Posterior vena cava (tissue), 2 donors: ENCODE measurements around the gene CACNA1C. TPM values are rescaled to one million over a fixed set of nuclear protein-coding genes. Genes with fewer than 3 reads are reported as not detected.
A peak's percentile ranks its signal among the peaks of the same experiment; 100 is the strongest.

Experiments
- DNase-seq: peaks from one replicate; pipeline ENCODE4 v3.0.0-alpha.2; 2020; ENCODE audit warnings: low spot score
- intact Hi-C, 2 donors: fragments of 100-400 bp; cut with DNase I; formaldehyde crosslinking; loops; one replicate each; pipeline versions ENCODE4 v1.14.1 to v1.14.2; 2022 to 2023
- total RNA-seq, 2 donors: library from RNA; stranded (reverse); fragmentation: NEBNext Ultra II Directional; extraction: Animal tissue kit (Norgen Biotek cat#: 25700); gene quantifications; one replicate each; pipeline ENCODE4 v1.2.1, GENCODE V29; 2021
- donor health status: DM: yes; HTN: yes; CAD: no.
- donor health status: DM: yes; HTN: yes; CAD: no.

The CACNA1C gene
- total RNA-seq, 2 donors from 2014 or later = 71.3 to 71.8 TPM

DNA sequence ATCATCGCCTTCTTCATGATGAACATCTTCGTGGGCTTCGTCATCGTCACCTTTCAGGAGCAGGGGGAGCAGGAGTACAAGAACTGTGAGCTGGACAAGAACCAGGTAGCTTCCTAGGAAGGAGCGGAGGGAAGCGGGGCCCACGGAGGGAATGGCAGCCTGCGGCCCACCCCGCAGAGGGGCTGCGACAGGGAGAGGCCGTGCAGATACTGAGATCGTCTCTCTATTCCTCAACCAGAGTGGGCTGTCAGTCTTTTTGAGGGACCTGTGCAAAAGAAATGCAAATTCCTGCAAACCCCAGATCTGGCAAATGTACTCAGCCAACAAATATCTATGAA lies 555.8 kb downstream of the CACNA1C start:
- intact Hi-C loops = no loop called here
- peak; percentile 75 for DNase-seq

DNA sequence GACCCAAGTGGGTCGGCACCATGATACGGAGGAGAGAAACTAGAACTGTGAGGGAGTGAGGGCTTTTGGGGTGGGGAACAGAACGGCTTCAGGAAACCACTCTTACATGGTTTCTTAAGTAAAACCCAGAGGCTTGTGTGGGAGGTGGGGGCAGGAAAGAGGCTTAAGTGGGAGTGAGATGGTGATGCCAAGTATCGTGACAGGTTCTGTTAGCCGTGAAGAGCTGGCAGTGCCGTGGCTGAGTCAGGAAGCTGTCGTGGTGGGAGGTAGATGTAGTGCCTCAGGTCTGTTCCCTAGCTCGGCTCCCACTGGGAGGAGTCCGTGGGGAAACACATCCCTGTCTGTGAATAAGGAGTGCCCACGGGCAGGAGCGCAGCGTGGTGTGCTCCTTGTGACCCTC lies 556.2 kb downstream of the CACNA1C start:
- no peak for DNase-seq

DNA sequence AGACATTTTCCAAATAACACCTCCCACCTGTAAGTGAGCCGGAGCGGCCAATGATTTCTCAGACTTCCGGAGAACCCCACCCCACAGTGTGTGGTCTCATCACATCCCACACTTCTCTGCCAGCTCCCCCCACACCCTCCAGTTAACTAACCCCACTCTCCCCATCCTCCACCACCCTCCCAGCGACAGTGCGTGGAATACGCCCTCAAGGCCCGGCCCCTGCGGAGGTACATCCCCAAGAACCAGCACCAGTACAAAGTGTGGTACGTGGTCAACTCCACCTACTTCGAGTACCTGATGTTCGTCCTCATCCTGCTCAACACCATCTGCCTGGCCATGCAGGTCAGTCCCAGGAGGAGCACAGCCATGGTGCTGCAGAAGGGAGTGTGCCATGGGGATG lies 557.6 kb downstream of the CACNA1C start:
- peak; percentile 70 for DNase-seq
- intact Hi-C loops = no loop called here

More for the DNA sequence above, 556.2 kb downstream of the CACNA1C start:
- intact Hi-C loops = no loop called here

DNA sequence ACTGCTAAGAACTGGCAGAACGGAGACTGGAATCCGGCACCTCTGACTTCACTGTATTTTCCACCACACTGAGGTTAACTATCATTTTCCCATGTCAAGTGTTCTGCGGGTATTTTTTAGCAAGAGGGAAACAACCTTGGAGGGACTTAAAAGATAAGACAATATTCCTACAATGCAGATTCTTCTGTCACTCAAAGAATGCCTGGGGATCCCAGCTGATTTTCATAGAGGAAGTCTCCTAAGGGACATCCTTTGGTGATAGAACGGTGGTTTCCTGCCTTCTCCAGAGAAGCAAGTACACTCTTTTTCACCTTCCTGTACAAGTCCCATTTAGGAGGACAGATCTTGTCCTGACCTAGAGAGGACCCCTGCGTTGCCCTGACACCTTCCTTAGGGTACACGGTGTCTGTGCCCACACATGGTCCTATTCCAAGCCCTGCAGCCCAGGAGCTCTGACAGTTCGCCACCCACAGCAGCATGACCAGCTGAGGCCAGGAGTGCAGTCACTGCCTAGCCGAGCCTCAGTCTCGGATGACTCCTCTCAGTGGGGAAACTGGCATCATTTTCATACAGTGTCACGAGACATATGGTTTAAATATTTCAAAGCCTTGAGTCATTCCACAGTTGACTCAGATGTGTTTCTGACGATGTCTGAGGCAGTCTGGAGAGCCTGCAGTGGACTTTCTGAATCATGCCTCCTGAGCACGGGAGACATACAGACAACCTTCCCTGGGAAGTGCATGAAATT lies 560.7 kb downstream of the CACNA1C start:
- intact Hi-C loops = no loop called here
- DNase-seq = peak; percentile 88

DNA sequence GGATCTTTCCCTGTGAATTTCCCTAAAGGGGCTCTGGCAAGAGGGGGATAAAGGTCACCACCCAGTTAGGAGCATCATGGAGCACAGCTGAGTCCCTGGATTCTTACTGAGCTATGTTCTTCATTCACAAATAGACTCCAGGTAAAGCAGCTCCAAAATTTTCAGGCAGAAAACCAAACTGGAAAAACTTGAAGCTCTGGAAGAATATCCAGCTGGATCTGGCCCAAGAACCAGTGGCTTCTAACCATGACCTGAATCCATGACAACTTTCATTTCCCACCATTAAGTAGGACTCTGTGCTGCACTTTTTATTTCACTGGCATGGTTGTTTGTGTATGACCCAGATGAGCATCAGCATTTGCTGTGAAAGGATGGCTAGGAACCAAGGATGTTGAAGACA lies 561.6 kb downstream of the CACNA1C start:
- intact Hi-C loops = no loop called here
- no peak for DNase-seq

DNA sequence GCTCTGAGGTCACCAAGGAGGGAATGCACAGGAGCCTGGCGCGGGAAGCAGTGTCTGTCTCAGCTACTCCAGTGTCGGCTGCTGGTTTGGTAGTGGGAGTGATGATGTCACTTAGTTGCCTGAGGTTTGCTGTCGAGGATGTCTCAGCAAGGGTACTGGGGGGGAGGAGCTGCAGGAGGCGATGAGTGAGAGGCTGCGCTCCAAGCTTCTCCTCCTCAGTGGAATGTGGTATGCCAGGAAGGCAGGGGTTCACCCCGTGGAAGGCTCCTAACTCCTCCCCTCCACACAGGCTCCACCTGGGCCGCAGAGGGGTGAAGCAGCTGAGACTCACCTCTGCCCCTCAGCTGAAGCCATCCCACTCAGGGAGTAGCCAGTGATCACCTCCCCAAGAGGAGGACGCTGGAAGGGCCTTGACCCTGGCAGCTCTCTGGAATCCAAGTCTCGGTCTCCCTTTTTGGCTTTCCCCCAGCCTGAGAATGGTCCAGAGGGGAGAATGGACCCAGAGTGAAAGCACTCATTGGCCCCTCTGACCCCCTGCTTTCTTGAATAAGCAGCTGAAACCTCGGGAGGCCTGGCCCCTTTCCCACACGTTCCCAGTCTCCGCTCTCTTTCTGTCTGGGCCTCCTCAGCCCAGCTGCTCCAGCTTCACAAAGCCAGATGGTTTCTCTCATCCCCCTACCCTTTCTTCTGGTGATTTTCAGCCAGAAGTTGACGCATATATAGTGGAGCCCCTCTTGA lies 563.0 kb downstream of the CACNA1C start:
- peak; percentile 59 for DNase-seq
- intact Hi-C loops = no loop called here

DNA sequence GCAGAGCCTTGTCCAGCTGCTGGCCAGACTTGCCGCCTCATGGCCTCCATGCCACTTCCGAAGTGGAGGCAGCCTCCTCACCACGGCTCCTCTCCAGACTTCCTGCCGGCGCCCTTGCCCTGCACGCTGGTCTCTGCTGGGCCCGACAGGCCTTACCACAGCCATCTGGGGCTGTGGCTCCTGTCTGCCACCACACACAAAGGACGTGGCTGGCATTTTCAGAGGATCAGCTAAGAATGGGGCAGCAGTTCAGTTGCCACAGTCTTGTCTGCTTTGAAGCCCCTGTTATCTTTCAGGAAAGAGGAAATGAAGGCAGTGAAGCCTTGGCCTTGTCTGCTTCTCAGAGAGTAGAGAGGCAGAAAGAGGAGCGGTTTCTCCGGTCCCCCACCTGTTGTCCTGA lies 564.0 kb downstream of the CACNA1C start:
- intact Hi-C loops = no loop called here
- peak; percentile 64 for DNase-seq

DNA sequence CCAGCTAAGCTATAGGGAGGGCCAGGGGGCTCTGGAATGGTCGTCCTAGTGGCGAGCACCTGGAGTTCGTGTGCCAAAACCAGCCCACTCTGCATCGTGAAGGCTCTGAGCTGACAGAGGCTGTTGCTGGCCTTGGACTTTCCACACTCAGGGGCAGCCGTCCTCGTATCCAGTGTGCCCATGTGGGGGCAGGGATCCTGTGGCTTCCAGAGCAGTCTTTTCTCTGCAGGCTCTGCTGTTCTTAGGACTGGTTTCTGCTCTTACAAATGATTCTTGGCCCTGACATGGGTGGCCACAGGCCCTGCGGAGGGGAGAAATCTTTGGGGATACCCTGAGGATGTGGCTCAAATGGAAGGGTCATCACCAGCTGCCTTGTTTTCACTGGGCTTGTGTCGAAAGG lies 564.6 kb downstream of the CACNA1C start:
- intact Hi-C loops = no loop called here
- DNase-seq = no peak

DNA sequence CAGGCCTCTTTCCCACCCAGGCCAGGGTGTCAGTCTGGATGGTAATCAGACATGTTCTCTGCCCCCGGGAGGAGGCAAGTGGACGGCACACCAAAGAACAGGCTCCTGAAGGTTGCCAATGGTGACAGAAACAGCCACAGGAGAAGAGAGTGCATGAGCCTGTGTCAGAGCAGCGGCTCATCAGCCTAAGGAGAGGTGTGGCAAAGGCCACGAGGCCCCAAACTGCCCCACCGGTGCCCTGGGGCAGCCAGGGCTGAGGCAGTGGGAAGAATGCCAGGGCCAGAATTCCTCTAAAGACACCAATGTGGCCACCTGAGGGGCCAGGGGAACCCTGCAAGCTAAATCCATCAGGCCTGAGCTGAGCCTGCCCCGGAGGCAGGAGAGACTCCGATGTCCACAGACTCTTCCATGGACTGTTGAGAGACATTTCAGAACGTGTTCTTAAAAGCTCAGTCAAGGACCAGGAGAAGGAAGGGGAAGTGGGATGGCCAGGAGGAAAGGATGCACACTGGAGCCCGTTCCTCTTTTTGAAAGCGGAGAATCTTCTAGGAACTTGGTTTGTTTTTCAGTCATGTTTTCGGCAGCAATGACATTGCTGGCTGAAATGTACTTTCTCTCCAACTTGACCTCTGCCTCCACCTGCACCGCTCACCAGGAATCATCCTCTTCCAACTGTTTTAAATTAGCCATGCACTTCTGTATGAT lies 565.7 kb downstream of the CACNA1C start:
- intact Hi-C loops = no loop called here
- no peak for DNase-seq

DNA sequence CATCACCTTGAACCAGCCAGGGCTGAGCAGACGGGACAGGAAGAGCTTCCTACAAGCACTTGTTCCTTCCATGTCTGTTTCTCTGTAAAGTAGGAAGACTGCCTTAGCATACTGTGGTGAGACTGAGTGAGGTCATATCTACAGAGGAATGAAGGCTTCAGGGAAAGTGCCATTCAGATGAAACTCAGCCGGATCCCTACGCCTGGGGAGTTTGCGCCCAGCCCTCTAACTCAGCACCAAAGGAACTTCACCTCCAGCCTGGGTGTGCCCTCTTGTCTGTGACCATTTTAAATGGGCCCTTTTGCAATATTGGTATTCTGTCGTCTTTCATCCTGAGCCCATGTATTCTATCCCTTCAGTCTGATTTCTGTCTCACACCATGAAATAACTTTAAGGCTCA lies 566.3 kb downstream of the CACNA1C start:
- no peak for DNase-seq
- intact Hi-C loops = no loop called here

DNA sequence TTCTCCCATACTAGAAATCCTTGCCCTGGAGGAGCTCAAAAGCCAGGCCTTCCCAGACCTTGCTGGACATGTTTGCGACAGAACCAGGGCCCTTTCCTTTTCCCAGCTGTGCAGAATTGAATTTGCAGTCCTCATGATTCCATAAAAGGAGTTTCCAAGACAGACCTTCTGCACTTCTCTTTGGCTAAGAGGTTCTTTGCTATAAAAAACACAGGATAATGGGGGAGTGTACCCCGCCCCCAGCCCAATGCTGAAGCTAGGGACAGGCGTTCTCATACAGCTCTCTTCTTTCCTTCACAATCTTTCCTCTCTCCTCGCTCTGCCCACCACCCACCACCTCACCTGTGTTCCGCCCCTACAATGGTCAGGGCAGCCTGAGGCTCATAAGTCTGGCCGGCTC lies 569.7 kb downstream of the CACNA1C start:
- intact Hi-C loops = no loop called here
- no peak for DNase-seq

DNA sequence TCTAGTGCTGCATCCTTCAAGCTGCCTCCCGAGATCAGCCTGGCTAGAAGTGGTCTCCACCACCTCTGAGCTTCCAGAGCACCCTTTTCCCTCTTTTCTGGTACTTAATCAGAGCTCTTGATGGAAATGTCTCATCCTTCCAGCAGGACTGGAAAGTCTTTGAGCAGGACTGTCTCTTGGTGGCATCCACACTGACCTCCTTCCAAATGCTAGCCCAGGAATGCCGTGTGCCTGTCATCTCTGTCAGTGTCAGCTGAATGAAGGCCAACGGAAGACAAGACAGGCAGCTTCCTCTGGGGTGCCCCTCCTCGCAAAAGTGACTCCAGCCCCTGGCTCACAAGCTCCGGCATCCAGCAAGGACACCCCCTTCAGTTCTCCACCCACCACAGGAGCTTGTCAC lies 570.7 kb downstream of the CACNA1C start:
- intact Hi-C loops = no loop called here
- no peak for DNase-seq

DNA sequence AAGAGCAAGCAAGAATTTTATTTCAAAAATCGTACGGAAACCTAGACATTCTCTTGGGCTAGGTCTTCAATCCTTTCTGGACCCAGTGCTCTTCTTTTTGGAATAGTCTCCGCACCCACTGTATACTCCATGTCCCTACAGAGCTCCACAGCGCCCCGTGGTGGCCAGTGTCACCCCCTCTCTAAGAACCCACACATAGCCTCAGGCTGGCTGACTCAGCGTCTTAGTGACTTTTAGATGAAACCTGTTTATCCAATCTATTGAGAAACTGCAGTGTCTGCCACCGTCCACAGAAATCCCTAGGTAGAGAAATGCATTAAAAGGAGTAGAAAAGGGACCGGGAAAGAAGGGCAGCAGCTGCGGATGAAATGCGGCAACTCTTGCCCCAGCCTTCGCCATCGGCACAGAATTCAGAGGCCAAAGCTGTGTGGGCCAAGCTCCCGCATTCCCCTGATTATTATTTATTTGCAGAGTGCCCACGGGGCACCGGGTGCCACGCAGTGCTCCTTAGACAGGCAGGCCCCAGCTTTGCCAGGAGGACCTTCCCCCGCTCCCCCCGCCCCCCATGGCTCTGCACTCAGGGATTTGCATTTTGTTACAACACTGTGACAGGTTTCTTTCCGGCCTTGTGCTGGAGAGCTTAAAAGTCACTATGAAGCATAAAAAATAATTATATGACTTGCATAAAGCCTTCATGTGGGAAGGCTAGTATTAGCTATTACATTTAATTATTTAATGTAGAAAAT lies 571.9 kb downstream of the CACNA1C start:
- intact Hi-C loops = no loop called here
- no peak for DNase-seq

DNA sequence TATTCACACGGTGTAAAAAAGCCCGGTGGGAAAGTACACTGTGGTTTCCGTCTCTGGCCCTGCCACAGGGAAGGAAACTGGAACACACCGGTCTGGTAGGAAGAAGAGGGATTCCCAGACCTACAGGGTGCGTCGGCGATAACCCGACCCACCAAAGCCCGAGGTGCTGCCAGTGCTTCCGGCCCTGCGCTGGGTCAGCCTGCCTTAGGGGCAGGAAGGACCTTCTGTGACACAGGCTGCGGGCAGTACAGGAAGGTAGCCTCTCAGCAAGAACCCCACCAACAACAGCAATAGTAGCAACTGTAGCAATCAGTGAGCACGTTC lies 572.5 kb downstream of the CACNA1C start:
- DNase-seq = no peak
- intact Hi-C loops = no loop called here

DNA sequence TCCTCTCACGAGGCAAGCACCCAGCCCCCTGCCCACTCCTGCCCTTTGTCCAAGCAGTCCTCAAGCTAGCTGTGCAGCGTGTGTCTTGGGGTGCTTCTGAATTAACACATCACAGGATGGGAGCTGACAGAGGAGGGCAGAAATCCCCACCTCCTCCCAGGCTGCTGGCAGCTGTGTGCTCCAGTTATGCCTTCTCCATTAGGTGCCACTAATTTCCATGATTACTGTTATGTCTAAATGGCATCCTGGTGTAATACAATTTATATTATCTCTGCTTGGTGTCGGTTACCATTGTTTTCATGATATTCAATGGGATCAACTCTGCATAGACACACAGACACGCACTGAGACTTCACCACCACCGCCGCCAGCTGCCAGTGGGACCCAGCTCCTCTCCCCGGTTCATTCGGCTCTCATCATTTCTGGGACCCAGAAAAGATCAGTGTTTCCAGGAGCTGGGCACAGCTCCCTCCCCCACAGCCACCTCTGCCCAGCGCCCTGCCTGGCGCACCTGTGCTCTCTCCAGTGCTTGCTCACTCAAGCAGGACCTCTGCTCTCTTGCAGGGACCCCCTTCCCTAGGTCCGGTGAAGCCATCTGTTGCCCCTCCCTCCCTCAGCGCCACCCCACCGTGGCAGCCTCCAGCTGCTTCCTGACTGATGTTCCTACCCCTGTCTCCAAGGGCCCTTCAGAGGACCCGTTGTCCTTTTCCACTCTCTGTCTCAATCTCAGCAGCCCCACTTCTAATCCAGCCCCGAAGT lies 574.5 kb downstream of the CACNA1C start:
- intact Hi-C loops = no loop called here
- DNase-seq = no peak

DNA sequence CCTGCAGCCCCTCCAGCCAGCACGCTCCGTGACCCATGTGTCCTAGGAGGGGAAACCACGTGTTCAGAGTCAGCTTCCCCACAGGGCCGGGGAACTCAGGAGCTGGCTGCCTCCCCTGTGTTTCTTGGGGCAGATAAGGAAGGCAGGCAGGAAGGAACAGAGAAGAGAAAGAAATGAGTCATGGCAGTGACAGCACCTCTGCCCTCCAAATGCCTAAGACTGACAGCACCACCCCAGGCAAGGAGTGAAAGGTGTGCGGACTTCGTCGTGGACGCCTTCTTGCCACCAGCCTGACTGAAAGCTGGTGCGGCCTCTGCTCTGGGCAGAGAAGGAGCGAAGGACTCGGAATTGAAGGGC lies 575.0 kb downstream of the CACNA1C start:
- intact Hi-C loops = no loop called here
- DNase-seq = no peak

DNA sequence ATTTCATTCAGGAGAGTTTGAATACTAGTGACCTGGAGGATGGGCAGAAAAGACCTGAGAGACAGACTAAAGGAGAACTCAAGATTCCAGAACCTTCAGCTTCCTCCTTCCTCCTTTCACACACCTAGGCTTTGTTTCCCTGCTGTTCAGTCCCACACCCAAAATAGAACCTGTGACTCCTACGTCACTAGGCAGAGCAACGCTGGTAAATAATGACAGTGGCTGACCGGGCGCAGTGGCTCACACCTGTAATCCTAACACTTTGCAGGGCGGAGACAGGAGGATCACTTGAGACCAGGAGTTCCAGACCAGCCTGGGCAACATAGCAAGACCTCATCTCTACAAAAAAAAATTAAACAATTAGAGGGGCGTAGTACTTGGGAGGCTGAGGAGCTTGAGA lies 575.6 kb downstream of the CACNA1C start:
- intact Hi-C loops = no loop called here
- DNase-seq = no peak

DNA sequence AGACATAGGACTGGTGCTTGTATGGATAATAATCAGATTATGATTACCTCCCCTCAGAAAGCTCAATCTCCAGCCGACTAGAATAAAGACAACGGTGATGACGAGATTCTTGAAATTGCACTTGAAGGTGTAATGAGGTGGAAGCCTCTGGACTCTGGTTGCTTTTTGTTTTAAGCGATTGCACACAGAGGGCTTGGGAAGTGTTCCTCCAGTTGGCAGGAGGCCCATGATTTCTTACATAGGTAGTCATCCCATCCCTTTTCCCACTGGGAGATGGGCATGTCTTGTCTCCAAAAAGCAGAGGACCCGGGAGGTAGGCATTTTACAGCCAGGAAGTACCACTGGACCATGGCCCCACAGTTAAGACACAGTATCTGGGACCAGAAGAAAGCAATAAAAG lies 576.3 kb downstream of the CACNA1C start:
- DNase-seq = no peak
- intact Hi-C loops = no loop called here

DNA sequence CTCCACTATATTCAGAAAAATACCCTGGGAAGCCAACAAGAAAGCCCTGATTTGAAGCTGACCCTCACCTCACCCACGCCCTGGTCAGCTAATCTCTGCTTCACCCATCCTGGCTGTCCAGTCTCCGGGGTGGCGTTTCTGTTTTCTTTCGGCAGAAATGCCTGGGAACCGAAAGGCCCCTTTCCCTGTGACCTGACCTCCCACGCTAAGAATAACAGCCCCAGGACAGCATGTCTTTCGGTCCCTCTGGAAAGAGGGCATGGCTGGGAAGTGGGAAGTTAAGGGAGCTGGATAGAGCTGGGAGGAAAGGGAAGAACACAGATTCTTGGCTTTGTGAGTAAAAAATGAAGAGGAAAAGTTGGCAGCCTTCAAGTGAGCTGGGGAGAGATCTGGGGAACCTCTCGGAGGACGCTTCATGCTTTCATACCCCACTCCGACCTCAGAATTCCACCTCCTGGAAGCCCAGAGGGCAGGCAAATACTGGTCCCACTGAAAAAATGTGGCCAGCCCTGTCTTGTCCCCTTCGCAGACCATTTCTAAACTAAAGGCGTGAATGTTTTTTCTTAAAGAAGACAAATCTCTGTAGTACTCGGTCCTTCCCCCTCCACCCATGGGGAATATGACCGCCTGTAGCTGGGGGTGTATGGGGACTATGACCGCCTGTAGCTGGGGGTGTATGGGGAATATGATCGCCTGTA lies 579.0 kb downstream of the CACNA1C start:
- intact Hi-C loops = no loop called here
- peak; percentile 24 for DNase-seq
